Measurements from ENCODE around the gene NAV2. TPM values are rescaled to one million over a fixed set of nuclear protein-coding genes. Genes with fewer than 3 reads are reported as not detected.
A peak's percentile ranks its signal among the peaks of the same experiment; 100 is the strongest.

Gene NAV2
- total RNA-seq, 1 donor from 2014 or later, result 1.8 TPM

DNA sequence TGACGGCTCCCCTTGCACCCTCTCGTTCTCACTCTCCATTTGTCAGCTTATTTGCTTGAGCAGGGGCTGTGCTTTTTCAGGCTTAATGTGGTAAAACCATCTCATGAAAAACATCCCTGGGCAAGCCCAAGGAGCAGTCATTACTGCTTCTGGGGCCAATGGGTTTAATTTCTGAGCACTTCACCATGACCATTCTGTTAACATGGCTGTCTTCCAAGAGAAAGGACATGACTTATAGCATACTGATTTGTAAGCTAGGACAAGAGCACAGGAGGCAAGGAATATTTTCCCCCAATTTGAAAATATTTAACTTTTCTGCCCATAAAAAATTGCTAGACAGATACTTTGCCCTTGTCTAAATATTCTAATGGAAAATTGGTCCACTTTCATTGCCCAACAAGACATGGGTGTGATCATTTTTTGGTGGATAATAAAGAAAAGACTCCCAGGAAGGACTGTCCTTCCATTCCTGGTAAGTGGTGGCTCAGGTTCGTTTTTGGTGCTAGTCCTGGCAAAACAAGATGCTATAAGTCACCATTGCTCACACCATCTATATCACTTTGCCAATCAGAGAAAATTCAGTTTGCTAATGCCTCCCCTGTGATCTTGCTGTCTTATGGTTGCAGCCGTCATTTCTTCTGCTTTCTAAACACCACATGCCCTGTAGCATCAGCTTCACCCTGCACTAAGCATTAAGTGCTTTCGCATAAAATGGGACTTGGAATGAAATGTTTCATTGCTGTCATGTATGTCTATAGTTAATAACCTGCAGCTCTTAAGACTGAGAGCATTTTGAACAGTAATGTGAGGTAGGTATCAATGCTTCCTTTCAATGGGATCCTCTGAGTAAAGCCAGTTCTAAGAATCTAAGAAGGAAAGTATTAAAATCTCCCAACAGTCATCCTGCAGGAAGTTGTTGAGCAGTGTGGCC lies 339.1 kb downstream of the NAV2 start:
- no peak for DNase-seq (ENCODE audit: low read depth in 2 of 2)

- DNase-seq (ENCODE audit: low read depth in 2 of 2), result no peak
These were observed 340.9 kb downstream of the NAV2 start for GRCh38 chr11:20053572-20053971.

DNA sequence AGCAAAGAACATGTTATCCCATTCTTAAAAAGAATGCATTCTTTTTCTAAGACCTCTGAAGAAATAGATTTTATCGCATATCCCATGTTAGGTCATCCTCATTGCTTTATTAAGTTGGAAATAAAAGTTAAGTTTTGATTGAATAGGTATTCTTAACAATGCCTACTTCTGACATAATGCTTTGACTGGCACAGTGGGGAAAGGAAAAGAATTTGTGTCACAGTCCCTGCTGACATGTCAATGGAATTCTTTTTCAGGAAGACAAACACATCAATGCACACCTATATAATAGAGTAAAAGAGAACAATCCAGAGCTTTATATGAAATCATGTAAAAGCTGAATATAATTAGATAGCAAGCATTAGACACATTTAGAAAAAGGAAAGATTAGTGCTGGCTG lies 341.9 kb downstream of the NAV2 start:
- peak in 1 of 2 donors; percentile 15 for DNase-seq (ENCODE audit: low read depth in 2 of 2)

GRCh38 chr11:20055312-20055711 lies 342.7 kb downstream of the NAV2 start:
- DNase-seq (ENCODE audit: low read depth in 2 of 2), result no peak

- no peak for DNase-seq (ENCODE audit: low read depth in 2 of 2)
These were observed 343.7 kb downstream of the NAV2 start for GRCh38 chr11:20056109-20056949.

- no peak for DNase-seq (ENCODE audit: low read depth in 2 of 2)
These were observed 344.6 kb downstream of the NAV2 start for GRCh38 chr11:20056950-20057943.

DNA sequence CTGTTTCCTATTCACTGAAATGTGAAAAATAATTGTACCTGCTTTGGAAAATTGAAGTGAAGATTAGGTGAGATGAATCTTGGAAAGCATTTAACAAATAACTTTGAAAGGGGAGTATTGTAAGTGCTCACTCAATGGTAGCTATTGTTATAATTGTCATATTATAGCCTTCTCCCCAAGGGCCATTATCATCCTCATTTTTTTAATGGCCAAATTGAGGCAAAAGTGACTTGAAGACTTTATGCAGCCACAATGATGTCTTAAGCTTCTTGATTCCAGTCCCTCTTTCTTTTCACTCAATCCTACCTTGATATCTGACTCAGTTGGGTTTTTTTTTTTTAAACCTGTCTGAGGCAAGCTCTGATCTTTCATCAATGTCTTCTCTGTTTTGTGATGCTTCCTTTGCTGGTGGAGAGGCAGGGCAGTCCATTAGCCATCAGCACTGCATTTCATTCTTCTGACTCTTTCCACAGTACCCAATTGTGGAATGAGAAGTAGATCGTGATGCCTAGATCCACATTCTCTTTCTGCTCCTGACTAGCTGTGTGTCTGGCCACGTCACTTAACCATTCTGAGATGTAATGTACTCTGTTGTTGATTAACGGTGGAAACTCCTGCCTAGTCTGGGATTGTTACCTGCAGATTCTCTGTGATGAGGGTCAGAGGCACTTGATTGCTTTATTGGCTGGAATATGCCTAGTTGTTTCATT lies 346.3 kb downstream of the NAV2 start:
- DNase-seq (ENCODE audit: low read depth in 2 of 2), result no peak

DNA sequence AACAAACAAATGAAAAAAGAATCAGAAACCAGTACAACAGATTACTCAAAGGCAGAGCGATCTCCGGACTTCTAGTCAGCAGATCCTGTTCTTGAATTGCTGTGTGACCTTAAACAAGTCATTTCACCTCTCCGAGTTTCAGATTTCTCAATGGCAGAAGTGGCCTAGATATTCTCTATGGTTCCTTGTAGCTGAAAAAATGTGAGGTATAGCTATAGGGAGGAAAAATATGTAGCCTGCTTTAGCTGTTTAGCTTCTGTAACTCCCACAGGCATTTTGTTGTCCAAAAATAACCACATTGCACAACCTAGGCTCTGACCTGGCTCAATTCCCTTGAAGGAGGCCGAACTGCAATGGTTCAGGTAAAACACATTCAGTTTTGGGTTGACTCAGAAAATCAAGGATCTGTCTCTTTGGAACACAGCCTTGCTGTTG lies 347.0 kb downstream of the NAV2 start:
- no peak for DNase-seq (ENCODE audit: low read depth in 2 of 2)

DNA sequence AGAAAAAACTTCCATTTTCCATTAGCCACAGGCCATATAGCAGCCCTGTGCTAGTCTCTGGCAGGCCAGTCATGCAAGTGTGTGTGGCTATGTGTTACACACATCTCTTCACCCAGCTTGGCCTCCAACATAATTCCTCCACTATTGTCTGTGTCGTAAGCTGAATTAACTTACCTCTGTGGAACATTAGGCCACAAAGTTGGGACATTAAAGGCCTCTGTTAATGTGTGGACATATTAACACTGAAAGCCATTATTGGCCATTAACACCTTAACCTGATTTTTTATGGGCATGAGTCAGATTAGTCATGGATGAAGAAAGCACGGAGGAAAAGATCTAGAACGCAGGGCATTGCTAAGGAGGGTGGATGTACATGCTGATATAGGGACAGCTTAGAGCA lies 347.5 kb downstream of the NAV2 start:
- DNase-seq (ENCODE audit: low read depth in 2 of 2), result no peak

DNA sequence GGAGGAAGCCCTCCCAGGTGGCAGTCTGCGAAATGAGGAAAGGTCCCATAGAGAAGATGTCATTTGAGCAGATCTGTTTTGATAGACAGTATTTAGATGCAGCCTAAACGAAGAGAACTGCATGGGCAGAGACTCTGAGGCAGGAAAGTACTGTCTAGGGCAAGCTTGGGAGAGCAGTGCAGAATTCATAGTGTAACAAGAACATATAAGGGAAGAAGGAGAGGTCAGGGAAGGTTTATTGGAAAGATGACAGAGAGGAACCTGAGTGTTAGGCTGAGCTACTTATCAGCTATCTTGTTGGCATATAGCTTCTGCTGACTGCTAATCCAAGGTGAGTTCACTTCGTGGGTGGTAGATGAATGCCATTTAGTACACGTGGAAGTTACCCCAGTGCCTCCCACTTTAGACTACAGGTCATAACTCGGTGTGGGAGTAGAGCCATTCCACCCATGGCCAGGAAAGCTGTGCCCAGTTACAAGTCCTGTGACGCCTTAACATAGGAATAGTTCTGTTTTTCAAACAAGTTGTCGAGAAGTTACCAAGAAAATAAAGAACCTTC lies 348.1 kb downstream of the NAV2 start:
- DNase-seq (ENCODE audit: low read depth in 2 of 2), result no peak

GRCh38 chr11:20061776-20062175 lies 349.1 kb downstream of the NAV2 start:
- DNase-seq (ENCODE audit: low read depth in 2 of 2), result no peak

DNA sequence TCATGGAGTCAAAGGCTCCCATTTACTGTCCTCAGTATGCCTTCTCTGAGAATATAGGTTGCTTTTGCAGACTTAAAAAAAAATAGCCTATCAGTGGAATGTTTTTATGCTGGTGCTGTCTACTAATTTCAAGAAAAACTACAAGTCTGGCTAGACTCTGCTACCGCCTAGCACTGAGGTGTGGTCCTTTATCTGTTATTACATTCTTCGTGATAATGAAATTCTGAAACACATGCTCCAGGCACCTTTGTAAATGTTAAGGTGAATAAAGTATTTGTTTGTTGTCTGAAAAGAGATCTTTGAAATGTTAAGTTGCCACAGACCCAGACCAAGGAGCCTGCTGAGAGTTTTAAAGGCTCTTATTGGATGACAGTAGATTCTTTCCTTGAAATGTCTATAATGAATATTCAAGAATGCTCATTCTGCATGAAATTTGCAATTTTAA lies 352.3 kb downstream of the NAV2 start:
- DNase-seq (ENCODE audit: low read depth in 2 of 2), result no peak

DNA sequence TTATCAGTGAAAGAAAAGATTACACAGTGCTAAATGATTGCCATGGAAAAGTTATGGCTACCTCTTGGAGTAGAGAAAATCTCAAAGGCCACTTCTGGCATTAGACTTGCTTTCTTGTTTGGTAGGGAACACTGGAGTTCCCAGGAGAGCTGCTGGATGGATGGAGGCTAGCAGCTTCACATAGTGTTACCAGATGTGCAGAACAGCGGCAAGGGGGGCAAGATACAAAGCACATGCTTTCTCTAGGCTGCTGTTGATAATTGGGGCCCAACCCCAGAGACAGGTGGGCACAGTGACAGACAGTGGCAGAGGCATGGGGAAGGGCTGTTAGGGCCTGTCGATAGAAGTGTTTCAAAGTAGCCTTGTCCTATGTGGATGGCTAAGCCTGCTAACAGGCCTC lies 352.8 kb downstream of the NAV2 start:
- no peak for DNase-seq (ENCODE audit: low read depth in 2 of 2)

- DNase-seq (ENCODE audit: low read depth in 2 of 2), result peak; percentile 53 to 89
These were observed 353.6 kb downstream of the NAV2 start for GRCh38 chr11:20066013-20066782.

GRCh38 chr11:20066783-20067156 lies 354.1 kb downstream of the NAV2 start:
- DNase-seq (ENCODE audit: low read depth in 2 of 2), result no peak

DNA sequence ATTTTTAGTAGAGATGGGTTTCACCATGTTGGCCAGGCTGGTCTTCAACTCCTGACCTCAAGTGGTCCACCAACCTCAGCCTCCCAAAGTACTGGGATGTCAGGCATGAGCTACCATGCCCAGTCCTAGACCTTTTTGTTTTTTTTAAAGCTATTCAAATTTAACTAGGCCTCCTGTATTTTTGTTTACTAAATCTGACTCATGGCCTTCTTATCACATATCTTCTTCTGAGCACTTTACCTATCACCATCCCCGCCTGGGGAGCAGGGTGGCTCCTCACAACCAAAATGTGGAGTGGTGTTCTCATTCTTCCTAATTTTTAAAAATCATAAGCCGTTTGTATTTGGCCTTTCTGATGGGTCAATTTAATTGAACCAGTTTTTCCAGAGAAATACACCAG lies 355.0 kb downstream of the NAV2 start:
- DNase-seq (ENCODE audit: low read depth in 2 of 2), result no peak

GRCh38 chr11:20068691-20069090 lies 356.1 kb downstream of the NAV2 start:
- DNase-seq (ENCODE audit: low read depth in 2 of 2), result no peak

DNA sequence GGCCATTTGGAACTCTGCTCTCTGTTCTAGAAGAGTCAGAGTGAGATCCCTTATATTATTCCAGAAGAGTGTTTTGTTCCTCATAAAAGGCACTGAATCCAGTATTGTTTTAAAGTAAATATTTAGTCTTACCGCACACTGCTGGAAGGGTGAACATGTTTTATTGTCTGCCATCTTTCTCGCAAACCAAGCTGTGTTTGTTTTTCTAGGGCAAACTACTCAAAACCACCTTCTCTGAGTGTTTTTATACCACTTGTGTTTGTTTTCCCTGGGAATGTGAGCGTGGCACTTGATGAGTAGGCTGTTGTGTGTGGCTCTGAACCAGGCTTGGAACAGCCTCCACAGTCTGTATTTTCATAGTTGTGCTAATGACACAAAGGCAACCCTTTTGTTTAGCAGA lies 357.8 kb downstream of the NAV2 start:
- DNase-seq (ENCODE audit: low read depth in 2 of 2), result no peak

GRCh38 chr11:20075627-20076026 lies 363.0 kb downstream of the NAV2 start:
- no peak for DNase-seq (ENCODE audit: low read depth in 2 of 2)

Data from lung microvascular endothelial cell (primary cell).